ENCODE results near the gene TAC4. TPM values are rescaled to one million over a fixed set of nuclear protein-coding genes. Genes with fewer than 3 reads are reported as not detected.

The TAC4 gene
- total RNA-seq, 1 experiment from 2014 or later, result not detected

DNA sequence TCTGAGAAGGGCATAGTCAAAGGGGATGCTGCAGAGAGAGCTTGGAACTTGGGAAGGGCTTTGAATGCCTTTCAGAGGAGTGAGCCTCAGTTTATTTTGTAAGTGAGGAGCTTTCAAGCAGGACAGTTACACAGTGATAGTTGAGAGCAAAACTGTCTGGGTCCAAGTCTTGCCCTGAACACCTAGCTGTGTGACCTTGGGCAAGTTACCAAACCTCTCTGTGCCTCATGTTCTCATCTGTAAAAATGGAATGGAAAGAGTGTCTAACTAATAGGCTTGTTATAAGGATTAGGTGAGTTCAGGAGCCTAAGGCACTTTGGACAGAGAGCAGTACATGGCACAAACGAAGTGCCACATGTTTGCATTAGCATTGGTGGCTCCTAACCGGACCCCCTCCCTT is 27.0 kb upstream of the TAC4 start:
- Histone ChIP-seq H3K4ac (ENCODE audit: low read depth, low read length) (no peak overlapping the region), H2BK20ac (ENCODE audit: low read depth, low read length, poor library complexity, severe bottlenecking) (no peak overlapping the region), H3K4me2 (ENCODE audit: insufficient read depth, insufficient read length, low read length) (no peak overlapping the region), H3K56ac (ENCODE audit: insufficient read length, low read depth, low read length) (no peak overlapping the region), H3K9ac (ENCODE audit: extremely low read depth, insufficient read length, low read length) (no peak overlapping the region), H3K23me2 (ENCODE audit: insufficient read length, low read depth, low read length, poor library complexity, severe bottlenecking) (no peaks in the 10 kb centered on the region), H2BK120ac (ENCODE audit: low read depth, low read length, poor library complexity, severe bottlenecking) (no peak overlapping the region), H2AFZ (ENCODE audit: low read length) (no peak overlapping the region), H2BK15ac (ENCODE audit: low read depth, low read length) (no peak overlapping the region), H3K79me1 (ENCODE audit: insufficient read depth, low read depth, low read length, poor library complexity, severe bottlenecking) (no peaks in the 10 kb centered on the region), H4K20me1 (ENCODE audit: control insufficient read depth, insufficient read depth, insufficient read length) (peaks cover 6% of the 10 kb centered on the region), H3K79me2 (ENCODE audit: insufficient read depth, low read length) (no peaks in the 10 kb centered on the region), H3T11ph (ENCODE audit: low read length) (no peak overlapping the region), H3K9me3 (ENCODE audit: control insufficient read depth, low read depth, low read length) (no peaks in the 10 kb centered on the region), H3K14ac (ENCODE audit: insufficient read depth, low read length) (no peak overlapping the region), H4K8ac (replicated peaks; ENCODE audit: insufficient read length, low read depth, low read length) (no peak overlapping the region), H3K23ac (ENCODE audit: insufficient read length, low read depth, low read length) (no peak overlapping the region), H3K27me3 (ENCODE audit: insufficient read depth, low read length) (no peaks in the 10 kb centered on the region; the same call in 1 of the 2 replicates), H3K4me1 (ENCODE audit: insufficient read depth, low read length) (no peaks in the 10 kb centered on the region; the same call in 1 of the 2 replicates), H3K18ac (ENCODE audit: insufficient read length, low read depth, low read length) (no peak overlapping the region), H2AK5ac (ENCODE audit: insufficient read length, low read length) (no peak overlapping the region), H4K91ac (ENCODE audit: insufficient read length, low read depth, low read length) (no peak overlapping the region), H2BK5ac (ENCODE audit: insufficient read length, low read length) (no peak overlapping the region), H3K27ac (ENCODE audit: insufficient read length, low read depth, low read length) (no peak overlapping the region), H4K5ac (ENCODE audit: insufficient read length, low read depth, low read length) (no peak overlapping the region), H2BK12ac (ENCODE audit: insufficient read length, low read depth, low read length) (no peak overlapping the region)
- Mint-ChIP-seq H3K36me3 (ENCODE audit: insufficient read depth in 1 of 3, low read depth in 3 of 3) (no peaks in the 10 kb centered on the region), H3K4me3 (no peak overlapping the region), H3K9me3 (no peaks in the 10 kb centered on the region), H3K27me3 (ENCODE audit: low read depth) (peaks cover 18% of the 10 kb centered on the region), H3K4me1 (peaks cover 36 to 52% of the 10 kb centered on the region in 2 experiments), H3K27ac (no peak overlapping the region)
- no peak for DNase-seq
- TF ChIP-seq, protein P1, sequence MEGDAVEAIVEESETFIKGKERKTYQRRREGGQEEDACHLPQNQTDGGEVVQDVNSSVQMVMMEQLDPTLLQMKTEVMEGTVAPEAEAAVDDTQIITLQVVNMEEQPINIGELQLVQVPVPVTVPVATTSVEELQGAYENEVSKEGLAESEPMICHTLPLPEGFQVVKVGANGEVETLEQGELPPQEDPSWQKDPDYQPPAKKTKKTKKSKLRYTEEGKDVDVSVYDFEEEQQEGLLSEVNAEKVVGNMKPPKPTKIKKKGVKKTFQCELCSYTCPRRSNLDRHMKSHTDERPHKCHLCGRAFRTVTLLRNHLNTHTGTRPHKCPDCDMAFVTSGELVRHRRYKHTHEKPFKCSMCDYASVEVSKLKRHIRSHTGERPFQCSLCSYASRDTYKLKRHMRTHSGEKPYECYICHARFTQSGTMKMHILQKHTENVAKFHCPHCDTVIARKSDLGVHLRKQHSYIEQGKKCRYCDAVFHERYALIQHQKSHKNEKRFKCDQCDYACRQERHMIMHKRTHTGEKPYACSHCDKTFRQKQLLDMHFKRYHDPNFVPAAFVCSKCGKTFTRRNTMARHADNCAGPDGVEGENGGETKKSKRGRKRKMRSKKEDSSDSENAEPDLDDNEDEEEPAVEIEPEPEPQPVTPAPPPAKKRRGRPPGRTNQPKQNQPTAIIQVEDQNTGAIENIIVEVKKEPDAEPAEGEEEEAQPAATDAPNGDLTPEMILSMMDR (conservative IDR thresholded peaks at IDR 0.05), result no peak
- no CpG with 5 or more reads among the region's 2 CpGs for WGBS (ENCODE audit: extremely low coverage, insufficient read length, low lambda C conversion rate)
